Activated CD4-positive, alpha-beta T cell treated with anti-CD3 and anti-CD28 coated beads, Interleukin-2, amount 50 U/mL, for 16 hours (primary cell): Measurements from ENCODE around the gene TEC.
"Not testable (repeated sequence)": the region's sequence is repeated elsewhere in the genome, so short reads cannot be mapped to it uniquely, and the experiment has no call there.

Experiments
- DNase-seq: peaks from one replicate; pipeline ENCODE4 v3.0.0-alpha.2; 2020

Gene TEC

DNA sequence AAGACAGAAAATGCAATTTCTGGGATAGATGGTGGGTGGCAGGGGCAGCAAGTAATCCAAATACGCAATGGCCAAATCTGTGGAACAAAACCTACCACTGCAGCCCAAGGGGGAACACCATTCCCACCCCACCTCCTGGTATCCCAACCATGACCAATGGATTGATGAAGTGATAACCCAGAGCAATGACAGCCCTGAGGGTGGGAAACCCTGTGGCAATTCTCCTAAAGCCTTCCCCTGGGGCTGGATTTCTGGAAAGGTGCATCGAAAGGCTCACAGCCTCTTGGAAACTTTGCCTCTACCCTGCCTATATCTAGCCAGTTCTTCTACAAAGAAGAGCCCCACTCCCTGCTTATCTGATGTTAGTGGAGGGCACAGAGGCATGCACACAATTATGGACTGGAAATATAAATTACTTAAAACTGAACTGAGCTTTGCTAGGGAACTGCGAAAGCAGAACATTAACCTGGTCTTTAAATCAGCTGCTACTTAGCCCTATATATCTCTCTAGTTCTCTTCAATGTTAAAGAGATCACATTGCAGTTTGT lies 75.6 kb downstream of the TEC start:
- DNase-seq = no peak

DNA sequence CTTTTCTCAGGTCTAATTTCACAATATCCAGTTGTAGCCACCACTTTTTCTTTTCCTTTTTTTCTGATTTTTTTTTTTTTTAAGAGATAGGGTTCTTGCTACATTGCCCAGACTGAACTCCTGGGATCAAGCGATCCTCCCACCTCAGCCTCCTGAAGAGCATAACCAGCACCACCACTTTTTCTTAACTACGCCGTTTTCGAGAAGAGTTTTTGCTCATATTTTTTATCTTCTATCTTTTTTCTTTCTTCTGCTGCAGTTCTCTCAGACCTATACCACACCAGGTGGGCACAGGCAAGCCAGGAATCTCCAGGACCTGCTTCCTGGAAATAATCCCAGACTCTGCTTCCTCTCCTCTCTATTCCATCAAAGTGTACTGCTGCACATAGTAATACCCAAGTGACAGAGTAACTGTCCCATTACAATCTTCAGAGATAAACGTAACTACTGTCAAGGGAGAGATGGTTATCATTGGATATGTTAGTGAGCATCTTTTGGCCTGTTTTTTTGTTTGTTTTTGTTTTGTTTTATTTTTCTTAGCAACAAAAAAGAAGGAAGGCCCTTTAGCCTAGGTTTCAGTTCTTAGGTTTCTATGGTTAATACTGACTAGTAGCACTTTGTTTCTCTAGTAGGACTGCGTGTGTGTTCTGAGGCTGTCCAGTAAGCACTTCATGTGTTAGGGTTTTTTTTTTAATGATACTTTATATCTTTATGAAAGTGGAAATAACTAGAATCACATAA lies 76.4 kb downstream of the TEC start:
- DNase-seq = no peak

- no peak for DNase-seq
Measured at GRCh38 chr4:48191758-48192157, 77.9 kb downstream of the TEC start.

- DNase-seq = no peak
Measured at GRCh38 chr4:48190839-48191238, 78.8 kb downstream of the TEC start.

- DNase-seq = no peak
Measured at GRCh38 chr4:48189731-48190130, 79.9 kb downstream of the TEC start.

DNA sequence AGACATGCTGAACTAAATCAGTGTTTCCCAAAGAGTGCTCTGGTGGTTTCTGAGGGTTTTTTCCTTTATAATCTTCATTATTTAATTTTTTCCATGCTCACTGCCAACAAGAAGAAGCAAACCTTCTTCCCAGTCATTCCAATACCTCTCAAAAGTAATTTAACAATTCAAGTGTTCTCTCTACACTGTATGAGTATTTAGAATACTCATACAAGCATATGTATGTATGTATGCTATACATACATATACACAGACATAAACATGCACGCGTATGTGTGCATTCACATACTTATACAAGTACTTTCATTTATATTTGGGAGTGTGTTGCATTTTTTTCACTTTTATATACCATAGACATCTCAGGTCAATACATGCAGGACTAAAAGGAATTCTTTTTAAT lies 81.2 kb downstream of the TEC start:
- no peak for DNase-seq

DNA sequence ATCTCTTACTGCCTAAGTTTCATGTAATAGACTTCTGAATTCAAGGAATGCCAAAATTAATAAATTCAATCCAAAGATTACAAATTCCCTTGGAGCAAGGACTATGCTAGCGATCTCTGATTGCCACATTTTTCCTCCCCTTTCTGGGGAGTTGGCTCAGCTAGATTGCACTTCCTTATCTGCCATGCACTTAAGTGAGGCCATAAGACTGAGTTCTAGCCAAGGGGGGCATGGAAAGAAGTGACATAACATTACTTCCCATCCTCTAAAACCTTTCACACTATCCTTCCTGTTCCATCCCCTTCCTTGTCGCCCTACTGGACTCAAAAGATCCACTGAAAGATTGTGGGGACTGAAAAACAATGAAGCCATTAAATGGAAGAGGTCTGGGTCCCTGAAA lies 81.8 kb downstream of the TEC start:
- no peak for DNase-seq

DNA sequence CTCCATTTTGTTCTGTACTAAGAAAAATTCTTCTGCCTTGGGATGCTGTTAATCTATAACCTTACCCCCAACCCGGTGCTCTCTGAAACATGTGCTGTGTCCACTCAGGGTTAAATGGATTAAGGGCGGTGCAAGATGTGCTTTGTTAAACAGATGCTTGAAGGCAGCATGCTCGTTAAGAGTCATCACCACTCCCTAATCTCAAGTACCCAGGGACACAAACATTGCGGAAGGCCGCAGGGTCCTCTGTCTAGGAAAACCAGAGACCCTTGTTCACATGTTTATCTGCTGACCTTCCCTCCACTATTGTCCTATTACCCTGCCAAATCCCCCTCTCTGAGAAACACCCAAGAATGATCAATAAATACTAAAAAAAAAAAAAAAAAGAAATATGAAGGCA lies 82.6 kb downstream of the TEC start:
- not testable (repeated sequence) for DNase-seq

GRCh38 chr4:48186394-48186793 lies 83.2 kb downstream of the TEC start:
- not testable (repeated sequence) for DNase-seq

GRCh38 chr4:48184882-48185281 lies 84.8 kb downstream of the TEC start:
- no peak for DNase-seq

DNA sequence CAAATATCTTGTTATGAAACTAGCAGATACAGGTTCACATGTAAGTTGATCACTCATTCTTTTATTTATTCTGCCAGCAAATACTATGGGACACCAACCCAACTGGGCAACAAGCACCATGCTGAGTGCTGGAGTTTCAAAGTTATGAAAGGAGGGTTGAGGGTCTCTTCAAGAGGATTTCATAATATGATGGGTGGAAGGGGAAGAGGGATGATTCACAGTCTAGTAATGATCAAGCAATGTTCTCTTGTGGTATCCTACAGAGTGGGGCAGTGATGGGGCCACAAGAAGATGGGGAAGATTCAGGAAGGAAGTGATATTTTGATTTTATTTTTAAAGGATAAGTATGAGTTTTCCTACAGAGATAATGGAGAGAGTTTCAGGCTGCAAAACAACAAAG lies 89.4 kb downstream of the TEC start:
- DNase-seq = no peak

DNA sequence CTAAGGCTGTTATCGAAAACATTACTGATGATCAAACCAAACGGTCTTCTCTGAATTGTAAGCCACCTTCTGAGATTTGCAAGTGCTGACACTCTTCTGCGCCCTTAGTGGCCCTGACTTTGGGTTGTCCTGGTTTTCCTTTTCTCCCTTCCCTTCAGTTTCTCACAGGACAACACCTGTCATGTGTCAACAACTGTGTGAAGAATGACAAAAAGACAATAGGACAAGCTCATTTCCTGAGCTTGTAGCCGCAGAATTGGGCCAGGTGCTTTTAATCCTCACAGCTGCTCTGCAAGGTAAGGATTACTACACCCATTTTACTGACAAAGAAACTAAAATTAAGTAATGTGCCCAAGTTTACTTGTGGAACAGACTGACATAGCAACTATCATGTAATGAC lies 90.7 kb downstream of the TEC start:
- DNase-seq = no peak

GRCh38 chr4:48175806-48176205 lies 93.8 kb downstream of the TEC start:
- no peak for DNase-seq

DNA sequence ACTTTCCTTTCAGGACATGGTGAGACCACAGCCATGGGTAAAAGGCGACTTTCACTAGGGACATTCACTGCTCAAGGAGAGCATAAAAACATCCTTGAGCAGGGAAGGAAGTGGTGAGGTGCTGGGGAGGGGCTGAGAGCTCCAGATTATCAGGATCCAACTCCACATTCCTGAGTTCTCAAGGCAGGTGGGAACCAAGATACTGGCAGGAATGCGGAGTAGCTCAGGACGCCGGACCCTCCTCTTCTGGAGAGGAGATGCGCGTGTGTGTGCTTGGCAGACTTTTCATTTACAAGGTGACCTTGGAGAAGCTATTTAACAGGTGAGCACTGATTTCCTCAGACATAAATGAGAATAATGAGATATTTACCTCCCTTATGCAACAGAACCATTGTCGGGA lies 94.3 kb downstream of the TEC start:
- no peak for DNase-seq

DNA sequence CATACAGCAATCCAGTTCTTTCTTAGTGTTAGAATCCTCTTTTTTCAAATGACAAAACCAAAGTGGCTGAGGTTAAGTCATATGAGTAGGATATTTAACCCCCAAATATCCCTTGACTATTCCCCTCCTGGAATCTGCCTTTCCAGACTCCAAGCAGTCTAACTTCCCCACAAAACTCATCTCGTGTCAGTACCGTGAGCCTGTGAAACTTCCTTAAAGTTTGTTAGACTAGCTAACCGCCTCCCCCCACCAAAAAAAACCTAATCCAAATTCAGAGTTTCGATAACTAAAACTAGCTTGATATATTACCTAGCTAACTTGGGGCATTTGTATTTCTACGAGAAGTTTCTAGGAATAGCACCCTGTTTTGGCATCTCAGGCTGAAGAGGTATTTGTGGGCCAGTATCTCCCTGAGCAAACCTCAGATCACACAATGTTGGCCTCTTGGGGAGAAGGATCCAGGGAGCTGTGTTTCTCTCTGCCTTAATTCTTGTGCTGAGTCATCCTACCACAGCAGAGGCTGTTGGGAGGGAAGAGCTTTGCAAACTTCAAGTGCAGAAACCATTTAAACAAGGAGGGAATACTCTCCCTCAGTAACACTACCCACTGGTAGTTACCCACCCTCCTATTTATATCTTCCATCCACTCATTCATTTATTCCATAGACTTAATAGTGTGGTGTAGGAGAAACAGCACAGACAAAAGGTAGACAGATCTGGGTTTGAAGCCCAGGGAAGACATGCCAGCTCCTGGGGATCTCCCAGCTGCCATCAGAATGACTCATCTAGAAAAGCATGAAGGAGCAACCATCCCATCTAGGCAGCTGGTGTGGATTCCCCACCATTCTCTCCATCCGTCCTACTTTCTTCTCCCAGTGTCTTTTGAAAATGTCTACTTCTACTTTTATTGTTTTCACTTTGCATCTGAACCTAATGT lies 96.3 kb downstream of the TEC start:
- peak; percentile 21 for DNase-seq

GRCh38 chr4:48172651-48173050 lies 97.0 kb downstream of the TEC start:
- no peak for DNase-seq

DNA sequence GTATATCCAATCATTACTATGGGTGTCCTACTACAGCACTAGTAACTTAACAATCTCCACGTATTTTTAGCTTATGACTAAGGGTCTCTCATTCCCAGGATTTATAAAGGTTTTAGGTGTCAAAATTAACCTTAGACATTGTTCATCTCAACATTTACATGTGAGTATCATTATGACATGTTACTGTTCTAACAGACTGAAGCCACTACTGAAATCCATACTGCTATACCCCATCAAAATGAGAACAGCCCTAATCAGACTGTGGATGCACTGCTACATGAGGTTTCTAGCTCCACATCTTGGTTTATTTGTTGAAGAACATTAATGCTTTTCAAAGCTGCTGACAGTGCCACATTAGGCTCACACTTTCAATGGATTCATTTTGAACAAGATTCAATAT lies 100.0 kb downstream of the TEC start:
- DNase-seq = peak; percentile 25

GRCh38 chr4:48167538-48168263 lies 101.9 kb downstream of the TEC start:
- peak; percentile 25 for DNase-seq

- not testable (repeated sequence) for DNase-seq
Measured at GRCh38 chr4:48164561-48164960, 105.1 kb downstream of the TEC start.

GRCh38 chr4:48163746-48164145 lies 105.9 kb downstream of the TEC start:
- DNase-seq = no peak

DNA sequence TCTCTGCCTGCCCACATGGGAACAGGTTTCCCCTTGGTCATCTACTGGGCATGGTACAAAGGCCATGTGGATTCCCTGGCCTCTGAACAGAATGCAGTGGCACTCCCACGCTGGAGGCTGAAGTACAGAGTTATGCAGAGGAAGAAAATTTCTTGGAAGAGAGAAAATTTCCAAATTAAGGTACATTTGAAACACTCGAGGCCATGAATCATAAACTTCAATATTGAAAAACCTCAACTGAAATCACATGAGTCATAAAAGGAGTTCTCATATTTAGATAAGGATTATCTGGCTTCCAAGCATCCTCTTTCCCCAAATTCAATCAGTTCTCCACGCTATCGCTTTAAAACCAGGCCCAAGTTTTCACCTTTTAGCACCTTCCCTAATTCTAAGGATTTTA lies 107.5 kb downstream of the TEC start:
- no peak for DNase-seq

DNA sequence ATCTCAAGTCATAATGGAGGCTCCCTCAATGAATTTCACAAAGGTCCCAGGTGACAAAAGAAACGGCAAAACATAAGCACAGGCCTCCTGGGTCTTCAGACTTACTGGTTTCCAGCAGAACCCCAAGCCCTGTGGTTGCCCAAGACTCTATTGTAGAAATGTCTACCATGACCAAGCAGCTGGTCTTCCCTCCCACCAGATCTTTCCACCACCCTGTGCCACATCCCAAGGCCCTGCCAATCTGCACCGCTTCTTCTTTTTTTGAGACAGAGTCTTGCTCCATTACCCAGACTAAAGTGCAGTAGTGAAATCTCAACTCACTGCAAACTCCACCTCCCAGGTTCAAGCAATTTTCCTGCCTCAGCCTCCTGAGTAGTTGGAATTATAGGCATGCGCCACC lies 112.4 kb downstream of the TEC start:
- DNase-seq = no peak

- DNase-seq = no peak
Measured at GRCh38 chr4:48156423-48156822, 113.2 kb downstream of the TEC start.
